HepG2 (cell line): Measurements from ENCODE around the gene NUAK2. TPM values are rescaled to one million over a fixed set of nuclear protein-coding genes. Genes with fewer than 3 reads are reported as not detected.
A peak's percentile ranks its signal among the peaks of the same experiment; 100 is the strongest.

ENCODE experiments used
- CEBPG ChIP-seq: IDR thresholded peaks from 2 replicates; pipeline ENCODE4 v1.6.1; 2016
- HDAC2 ChIP-seq: sonication (generic); formaldehyde crosslinking; IDR thresholded peaks from 2 replicates; pipeline ENCODE4 v1.4.0; 2020; ENCODE audit warnings: missing genetic modification reagents
- HHEX ChIP-seq: IDR thresholded peaks from 2 replicates; pipeline ENCODE4 v1.6.1; 2016; ENCODE audit warnings: control low read depth
- HNF4A ChIP-seq: sonication (generic); formaldehyde crosslinking; IDR thresholded peaks from 2 replicates; pipeline ENCODE4 v1.4.0; 2020; ENCODE audit warnings: missing genetic modification reagents
- HOXA3 ChIP-seq: sonication (generic); formaldehyde crosslinking; IDR thresholded peaks from 2 replicates; pipeline ENCODE4 v1.5.0; 2020; ENCODE audit warnings: missing genetic modification reagents
- MLLT10 ChIP-seq: sonication (generic); formaldehyde crosslinking; IDR thresholded peaks from 2 replicates; pipeline ENCODE4 v1.4.0; 2020; ENCODE audit warnings: missing genetic modification reagents
- NCOA5 ChIP-seq: sonication (generic); formaldehyde crosslinking; IDR thresholded peaks from 2 replicates; pipeline ENCODE4 v1.4.0; 2020; ENCODE audit warnings: missing genetic modification reagents
- SP140L ChIP-seq: sonication (generic); formaldehyde crosslinking; IDR thresholded peaks from 2 replicates; pipeline ENCODE4 v1.4.0; 2020; ENCODE audit warnings: missing genetic modification reagents, borderline replicate concordance
- SP5 ChIP-seq: IDR thresholded peaks from 2 replicates; pipeline ENCODE4 v1.6.1; 2016; ENCODE audit warnings: low read depth, borderline replicate concordance
- SRSF4 ChIP-seq: fragments of 200-400 bp; formaldehyde crosslinking; IDR thresholded peaks from one replicate; pipeline ENCODE4 v1.6.1; 2018; ENCODE audit warnings: mild to moderate bottlenecking, low read depth, low read length, moderate library complexity; ENCODE audit not compliant: poor library complexity, severe bottlenecking
- TBX3 ChIP-seq: fragments of 450-650 bp; IDR thresholded peaks from 2 replicates; pipeline ENCODE4 v1.6.1; 2017; ENCODE audit warnings: antibody characterized with exemption, mild to moderate bottlenecking, inconsistent platforms, borderline replicate concordance
- THYN1 ChIP-seq: sonication (generic); formaldehyde crosslinking; IDR thresholded peaks from 2 replicates; pipeline ENCODE4 v1.8.1; 2023; ENCODE audit warnings: low read depth, mild to moderate bottlenecking, moderate library complexity, missing genetic modification reagents, borderline replicate concordance
- TRIM24 ChIP-seq: sonication (generic); formaldehyde crosslinking; IDR thresholded peaks from 2 replicates; pipeline ENCODE4 v1.8.0; 2022; ENCODE audit warnings: mild to moderate bottlenecking, missing genetic modification reagents
- XRCC5 ChIP-seq: fragments of 200-400 bp; formaldehyde crosslinking; optimal IDR thresholded peaks from 2 replicates; pipeline ENCODE3; 2017; ENCODE audit warnings: mild to moderate bottlenecking, low read length
- ZNF530 ChIP-seq: sonication (generic); formaldehyde crosslinking; IDR thresholded peaks from 2 replicates; pipeline ENCODE4 v1.5.0; 2020; ENCODE audit warnings: low read depth, mild to moderate bottlenecking, missing genetic modification reagents
- ZNF672 ChIP-seq: sonication (generic); formaldehyde crosslinking; IDR thresholded peaks from 2 replicates; pipeline ENCODE4 v1.8.1; 2022; ENCODE audit warnings: missing genetic modification reagents
- ZNF816 ChIP-seq: sonication (generic); formaldehyde crosslinking; IDR thresholded peaks from 2 replicates; pipeline ENCODE4 v1.8.0; 2022; ENCODE audit warnings: missing genetic modification reagents, mild to moderate bottlenecking, borderline replicate concordance
- ZZZ3 ChIP-seq: sonication (generic); formaldehyde crosslinking; IDR thresholded peaks from 2 replicates; pipeline ENCODE4 v1.4.0; 2020; ENCODE audit warnings: missing genetic modification reagents, mild to moderate bottlenecking, borderline replicate concordance
- polyA plus RNA-seq, 8 experiments: library from polyadenylated mRNA; depleted of rRNA in 3 of 8; stranded (reverse) in 7 of 8; unstranded in 1 of 8; fragments of >200 nt; fragmentation: Illumina TruSeq in 4 of 8; extraction: Trizol in 4 of 8; gene quantifications; 2 replicates each; pipeline versions ENCODE4 v1.2.1 to v1.2.3, GENCODE V29; 2011 to 2016; ENCODE audit warnings: low read depth in 4 of 8, missing spikeins in 1 of 8, mixed read lengths in 1 of 8; ENCODE audit not compliant: insufficient read depth in 1 of 8
- total RNA-seq, 5 experiments: library from RNA; depleted of rRNA; stranded (reverse); fragments of >200 nt; fragmentation: Illumina TruSeq; extraction: Trizol; gene quantifications; 2 replicates each; pipeline ENCODE4 v1.2.3, GENCODE V29; 2016; ENCODE audit warnings: low read depth in 1 of 5
- TF ChIP-seq, protein P1 (sequence below): sonication (generic); formaldehyde crosslinking; IDR thresholded peaks from 2 replicates; pipeline ENCODE4 v1.5.0; 2020; ENCODE audit warnings: mild to moderate bottlenecking, missing genetic modification reagents, moderate library complexity
- TF ChIP-seq, protein P2 (sequence below): sonication (generic); formaldehyde crosslinking; IDR thresholded peaks from 2 replicates; pipeline ENCODE4 v1.5.0; 2020; ENCODE audit warnings: missing genetic modification reagents
- TF ChIP-seq, protein P3 (sequence below): IDR thresholded peaks from 2 replicates; pipeline ENCODE4 v1.6.1; 2016
- TF ChIP-seq, protein P4 (sequence below): sonication (generic); formaldehyde crosslinking; IDR thresholded peaks from 2 replicates; pipeline ENCODE4 v1.4.0; 2020; ENCODE audit warnings: missing genetic modification reagents
- TF ChIP-seq, protein P5 (sequence below): sonication (generic); formaldehyde crosslinking; conservative IDR thresholded peaks from 2 replicates; pipeline ENCODE4 v1.4.0; 2020; ENCODE audit warnings: missing genetic modification reagents

NUAK2 gene
- total and polyA plus RNA-seq, 2 of the 13 experiments (the other 11 are each of a cell fraction or from before 2014, with no cell fraction given), result 0.75 to 1.1 TPM

DNA sequence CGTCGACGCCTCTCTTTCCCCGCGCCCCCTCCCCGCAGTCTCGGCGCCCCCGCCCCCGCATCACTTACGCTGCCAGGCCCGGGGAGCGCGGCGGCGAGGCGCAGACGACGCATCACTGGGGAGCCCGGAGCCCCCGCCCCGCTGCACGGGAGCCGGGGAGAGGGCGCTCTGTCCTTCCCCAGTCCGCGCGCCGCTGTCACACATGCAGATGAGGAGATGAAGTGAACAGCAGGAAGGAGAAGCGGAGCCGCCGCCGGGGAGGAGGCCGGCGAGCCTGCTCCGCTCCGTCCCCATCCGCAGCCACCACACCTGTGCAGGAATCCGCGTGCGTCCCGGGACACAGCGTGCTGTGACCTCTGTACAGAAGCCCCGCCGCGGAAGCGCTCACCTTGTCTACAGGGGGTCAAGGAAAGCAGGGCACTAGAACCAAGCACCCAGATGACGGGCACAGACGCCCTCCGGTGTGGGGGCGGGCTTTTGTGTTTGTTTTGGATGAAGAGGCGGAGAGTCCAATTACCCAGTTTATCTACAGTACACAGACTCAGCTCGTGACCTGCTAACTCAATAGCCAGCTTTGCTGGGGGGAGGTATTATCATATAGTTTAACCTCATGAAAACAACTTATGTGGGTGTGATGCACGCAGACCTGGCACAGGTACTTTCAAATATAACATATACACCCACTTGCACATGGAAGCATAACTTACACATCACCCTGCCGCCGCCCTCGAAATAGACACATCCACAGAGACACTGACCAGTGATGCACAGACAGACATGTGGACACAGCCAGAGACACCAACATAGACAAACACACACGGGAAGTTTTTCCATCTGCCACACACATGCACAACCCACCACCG lies 22.8 kb upstream of the NUAK2 start (continued):
- TF ChIP-seq, protein P1, sequence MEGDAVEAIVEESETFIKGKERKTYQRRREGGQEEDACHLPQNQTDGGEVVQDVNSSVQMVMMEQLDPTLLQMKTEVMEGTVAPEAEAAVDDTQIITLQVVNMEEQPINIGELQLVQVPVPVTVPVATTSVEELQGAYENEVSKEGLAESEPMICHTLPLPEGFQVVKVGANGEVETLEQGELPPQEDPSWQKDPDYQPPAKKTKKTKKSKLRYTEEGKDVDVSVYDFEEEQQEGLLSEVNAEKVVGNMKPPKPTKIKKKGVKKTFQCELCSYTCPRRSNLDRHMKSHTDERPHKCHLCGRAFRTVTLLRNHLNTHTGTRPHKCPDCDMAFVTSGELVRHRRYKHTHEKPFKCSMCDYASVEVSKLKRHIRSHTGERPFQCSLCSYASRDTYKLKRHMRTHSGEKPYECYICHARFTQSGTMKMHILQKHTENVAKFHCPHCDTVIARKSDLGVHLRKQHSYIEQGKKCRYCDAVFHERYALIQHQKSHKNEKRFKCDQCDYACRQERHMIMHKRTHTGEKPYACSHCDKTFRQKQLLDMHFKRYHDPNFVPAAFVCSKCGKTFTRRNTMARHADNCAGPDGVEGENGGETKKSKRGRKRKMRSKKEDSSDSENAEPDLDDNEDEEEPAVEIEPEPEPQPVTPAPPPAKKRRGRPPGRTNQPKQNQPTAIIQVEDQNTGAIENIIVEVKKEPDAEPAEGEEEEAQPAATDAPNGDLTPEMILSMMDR, result no peak
- TF ChIP-seq, protein P2, sequence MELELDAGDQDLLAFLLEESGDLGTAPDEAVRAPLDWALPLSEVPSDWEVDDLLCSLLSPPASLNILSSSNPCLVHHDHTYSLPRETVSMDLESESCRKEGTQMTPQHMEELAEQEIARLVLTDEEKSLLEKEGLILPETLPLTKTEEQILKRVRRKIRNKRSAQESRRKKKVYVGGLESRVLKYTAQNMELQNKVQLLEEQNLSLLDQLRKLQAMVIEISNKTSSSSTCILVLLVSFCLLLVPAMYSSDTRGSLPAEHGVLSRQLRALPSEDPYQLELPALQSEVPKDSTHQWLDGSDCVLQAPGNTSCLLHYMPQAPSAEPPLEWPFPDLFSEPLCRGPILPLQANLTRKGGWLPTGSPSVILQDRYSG (CRISPR knock-in tag), result no peak
- 0 out of 2 replicates have a peak, but pooled peaks have one; percentile 30 for TF ChIP-seq HDAC2 (CRISPR knock-in tag)
- TF ChIP-seq SRSF4, result no peak
- TF ChIP-seq ZNF672 (CRISPR knock-in tag), result no peak
- no peak for TF ChIP-seq ZNF530
- TF ChIP-seq MLLT10, result no peak
- peak; percentile 91 for TF ChIP-seq SP5 (CRISPR knock-in tag)
- 0 out of 2 replicates have a peak, but pooled peaks have one; percentile 38 for TF ChIP-seq HOXA3 (CRISPR knock-in tag)
- no peak for TF ChIP-seq CEBPG (CRISPR knock-in tag)
- TF ChIP-seq, protein P3, sequence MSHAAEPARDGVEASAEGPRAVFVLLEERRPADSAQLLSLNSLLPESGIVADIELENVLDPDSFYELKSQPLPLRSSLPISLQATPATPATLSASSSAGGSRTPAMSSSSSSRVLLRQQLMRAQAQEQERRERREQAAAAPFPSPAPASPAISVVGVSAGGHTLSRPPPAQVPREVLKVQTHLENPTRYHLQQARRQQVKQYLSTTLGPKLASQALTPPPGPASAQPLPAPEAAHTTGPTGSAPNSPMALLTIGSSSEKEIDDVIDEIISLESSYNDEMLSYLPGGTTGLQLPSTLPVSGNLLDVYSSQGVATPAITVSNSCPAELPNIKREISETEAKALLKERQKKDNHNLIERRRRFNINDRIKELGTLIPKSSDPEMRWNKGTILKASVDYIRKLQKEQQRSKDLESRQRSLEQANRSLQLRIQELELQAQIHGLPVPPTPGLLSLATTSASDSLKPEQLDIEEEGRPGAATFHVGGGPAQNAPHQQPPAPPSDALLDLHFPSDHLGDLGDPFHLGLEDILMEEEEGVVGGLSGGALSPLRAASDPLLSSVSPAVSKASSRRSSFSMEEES, result peak; percentile 16; the same call in 1 of the 2 replicates
- TF ChIP-seq HNF4A (CRISPR knock-in tag), result peak; percentile 22; the same call in 1 of the 2 replicates
- TF ChIP-seq, protein P4, sequence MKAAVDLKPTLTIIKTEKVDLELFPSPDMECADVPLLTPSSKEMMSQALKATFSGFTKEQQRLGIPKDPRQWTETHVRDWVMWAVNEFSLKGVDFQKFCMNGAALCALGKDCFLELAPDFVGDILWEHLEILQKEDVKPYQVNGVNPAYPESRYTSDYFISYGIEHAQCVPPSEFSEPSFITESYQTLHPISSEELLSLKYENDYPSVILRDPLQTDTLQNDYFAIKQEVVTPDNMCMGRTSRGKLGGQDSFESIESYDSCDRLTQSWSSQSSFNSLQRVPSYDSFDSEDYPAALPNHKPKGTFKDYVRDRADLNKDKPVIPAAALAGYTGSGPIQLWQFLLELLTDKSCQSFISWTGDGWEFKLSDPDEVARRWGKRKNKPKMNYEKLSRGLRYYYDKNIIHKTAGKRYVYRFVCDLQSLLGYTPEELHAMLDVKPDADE, result no peak
- no peak for TF ChIP-seq NCOA5
- no peak for TF ChIP-seq TBX3
- TF ChIP-seq THYN1 (CRISPR knock-in tag), result no peak
- TF ChIP-seq XRCC5, result peak; percentile 18
- TF ChIP-seq HHEX (CRISPR knock-in tag), result no peak
- no peak for TF ChIP-seq TRIM24 (CRISPR knock-in tag)
- no peak for TF ChIP-seq ZZZ3 (CRISPR knock-in tag)
- TF ChIP-seq, protein P5, sequence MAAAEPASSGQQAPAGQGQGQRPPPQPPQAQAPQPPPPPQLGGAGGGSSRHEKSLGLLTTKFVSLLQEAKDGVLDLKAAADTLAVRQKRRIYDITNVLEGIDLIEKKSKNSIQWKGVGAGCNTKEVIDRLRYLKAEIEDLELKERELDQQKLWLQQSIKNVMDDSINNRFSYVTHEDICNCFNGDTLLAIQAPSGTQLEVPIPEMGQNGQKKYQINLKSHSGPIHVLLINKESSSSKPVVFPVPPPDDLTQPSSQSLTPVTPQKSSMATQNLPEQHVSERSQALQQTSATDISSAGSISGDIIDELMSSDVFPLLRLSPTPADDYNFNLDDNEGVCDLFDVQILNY (CRISPR knock-in tag), result no peak
- no peak for TF ChIP-seq ZNF816
- TF ChIP-seq SP140L (CRISPR knock-in tag), result no peak
